ENCODE results near the gene SRGAP1. TPM values are rescaled to one million over a fixed set of nuclear protein-coding genes. Genes with fewer than 3 reads are reported as not detected.
"Not testable (repeated sequence)": the region's sequence is repeated elsewhere in the genome, so short reads cannot be mapped to it uniquely, and the experiment has no call there.

The SRGAP1 gene
- polyA plus RNA-seq, 4 donors = 18.3 to 23.7 (median 21.9) TPM

- no peak for DNase-seq (ENCODE audit: low read depth in 4 of 4, low spot score in 3 of 4)
Measured at GRCh38 chr12:64097366-64098105, 253.0 kb downstream of the SRGAP1 start.

GRCh38 chr12:64098709-64099354 lies 254.3 kb downstream of the SRGAP1 start:
- no peak for DNase-seq (ENCODE audit: low read depth in 4 of 4, low spot score in 3 of 4)

GRCh38 chr12:64099397-64099796 lies 254.9 kb downstream of the SRGAP1 start:
- no peak for DNase-seq (ENCODE audit: low read depth in 4 of 4, low spot score in 3 of 4)

GRCh38 chr12:64102339-64102738 lies 257.8 kb downstream of the SRGAP1 start:
- no peak for DNase-seq (ENCODE audit: low read depth in 4 of 4, low spot score in 3 of 4)

GRCh38 chr12:64103825-64104740 lies 259.6 kb downstream of the SRGAP1 start:
- no peak for DNase-seq (ENCODE audit: low read depth in 4 of 4, low spot score in 3 of 4)

GRCh38 chr12:64105026-64105425 lies 260.5 kb downstream of the SRGAP1 start:
- no peak for DNase-seq (ENCODE audit: low read depth in 4 of 4, low spot score in 3 of 4)

GRCh38 chr12:64107776-64108175 lies 263.3 kb downstream of the SRGAP1 start:
- DNase-seq (ENCODE audit: low read depth in 4 of 4, low spot score in 3 of 4) = no peak

- no peak for DNase-seq (ENCODE audit: low read depth in 4 of 4, low spot score in 3 of 4)
Measured at GRCh38 chr12:64109706-64110105, 265.2 kb downstream of the SRGAP1 start.

GRCh38 chr12:64110864-64111263 lies 266.4 kb downstream of the SRGAP1 start:
- no peak for DNase-seq (ENCODE audit: low read depth in 4 of 4, low spot score in 3 of 4)

GRCh38 chr12:64116969-64117368 lies 272.5 kb downstream of the SRGAP1 start:
- no peak for DNase-seq (ENCODE audit: low read depth in 4 of 4, low spot score in 3 of 4)

GRCh38 chr12:64120568-64120967 lies 276.1 kb downstream of the SRGAP1 start:
- no peak for DNase-seq (ENCODE audit: low read depth in 4 of 4, low spot score in 3 of 4)

- DNase-seq (ENCODE audit: low read depth in 4 of 4, low spot score in 3 of 4) = not testable (repeated sequence)
Measured at GRCh38 chr12:64121086-64121485, 276.6 kb downstream of the SRGAP1 start.

GRCh38 chr12:64122154-64122553 lies 277.7 kb downstream of the SRGAP1 start:
- DNase-seq (ENCODE audit: low read depth in 4 of 4, low spot score in 3 of 4) = no peak

- no peak for DNase-seq (ENCODE audit: low read depth in 4 of 4, low spot score in 3 of 4)
Measured at GRCh38 chr12:64122995-64123394, 278.5 kb downstream of the SRGAP1 start.

- DNase-seq (ENCODE audit: low read depth in 4 of 4, low spot score in 3 of 4) = no peak
Measured at GRCh38 chr12:64123448-64123847, 278.9 kb downstream of the SRGAP1 start.

- no peak for DNase-seq (ENCODE audit: low read depth in 4 of 4, low spot score in 3 of 4)
Measured at GRCh38 chr12:64124511-64125197, 280.2 kb downstream of the SRGAP1 start.

GRCh38 chr12:64125913-64126312 lies 281.4 kb downstream of the SRGAP1 start:
- DNase-seq (ENCODE audit: low read depth in 4 of 4, low spot score in 3 of 4) = no peak

- no peak for DNase-seq (ENCODE audit: low read depth in 4 of 4, low spot score in 3 of 4)
Measured at GRCh38 chr12:64127811-64128210, 283.3 kb downstream of the SRGAP1 start.

- DNase-seq (ENCODE audit: low read depth in 4 of 4, low spot score in 3 of 4) = no peak
Measured at GRCh38 chr12:64128366-64128765, 283.9 kb downstream of the SRGAP1 start.

- DNase-seq (ENCODE audit: low read depth in 4 of 4, low spot score in 3 of 4) = not testable (repeated sequence)
Measured at GRCh38 chr12:64130476-64130875, 286.0 kb downstream of the SRGAP1 start.

- DNase-seq (ENCODE audit: low read depth in 4 of 4, low spot score in 3 of 4) = not testable (repeated sequence)
Measured at GRCh38 chr12:64131456-64131855, 287.0 kb downstream of the SRGAP1 start.
